ENCODE results near the gene PRSS16.
"Not testable (repeated sequence)": the region's sequence is repeated elsewhere in the genome, so short reads cannot be mapped to it uniquely, and the experiment has no call there.

PRSS16 gene

GRCh38 chr6:27247133-27247836, at the start of gene PRSS16:
PRSS16 (plus strand) TSS chr6:27247701; CDS start chr6:27247738, 37 bp downstream.
- no peak within 1 kb of the TSS for H3K27ac ChIP-seq (ENCODE audit: low read depth, low read length)
- no peak within 1 kb of the TSS for H3K4me3 ChIP-seq (ENCODE audit: low read depth in 1 of 5, low read length in 5 of 5)
- H3K36me3 ChIP-seq (ENCODE audit: control insufficient read depth in 5 of 5, insufficient read depth in 5 of 5, low read length in 5 of 5) = no peaks in the 10 kb centered on the region
- H3K4me1 ChIP-seq (ENCODE audit: control insufficient read depth in 5 of 5, insufficient read depth in 5 of 5, low read length in 5 of 5) = peaks cover 0 to 19% (median 15%) of the 10 kb centered on the region in 5 donors
- H3K9ac ChIP-seq (ENCODE audit: low read length in 5 of 5) = no peak within 1 kb of the TSS
- no peaks in the 10 kb centered on the region for H3K9me3 ChIP-seq (ENCODE audit: control insufficient read depth in 5 of 5, low read length in 5 of 5)
- H3K27me3 ChIP-seq (ENCODE audit: control insufficient read depth in 5 of 5, insufficient read depth in 4 of 5, low read length in 5 of 5) = peaks cover 6 to 55% (median 32%) of the 10 kb centered on the region in 5 donors

GRCh38 chr6:27205375-27206278, 41.9 kb upstream of the PRSS16 start:
- Histone ChIP-seq H3K4me3 (ENCODE audit: low read depth in 1 of 5, low read length in 5 of 5) (peak overlapping the region in 3 of 5 donors; percentile 4 to 48 (median 37)), H3K27me3 (ENCODE audit: control insufficient read depth in 5 of 5, insufficient read depth in 4 of 5, low read length in 5 of 5) (peaks cover 7 to 31% (median 19%) of the 10 kb centered on the region in 5 donors), H3K27ac (ENCODE audit: low read depth, low read length) (no peak overlapping the region), H3K4me1 (ENCODE audit: control insufficient read depth in 5 of 5, insufficient read depth in 5 of 5, low read length in 5 of 5) (peaks cover 0 to 5% (median 0%) of the 10 kb centered on the region in 5 donors), H3K36me3 (ENCODE audit: control insufficient read depth in 5 of 5, insufficient read depth in 5 of 5, low read length in 5 of 5) (no peaks in the 10 kb centered on the region), H3K9me3 (ENCODE audit: control insufficient read depth in 5 of 5, low read length in 5 of 5) (no peaks in the 10 kb centered on the region), H3K9ac (ENCODE audit: low read length in 5 of 5) (no peak overlapping the region)

- Histone ChIP-seq H3K4me3 (ENCODE audit: low read depth in 1 of 5, low read length in 5 of 5) (no peak overlapping the region), H3K9ac (ENCODE audit: low read length in 5 of 5) (no peak overlapping the region), H3K4me1 (ENCODE audit: control insufficient read depth in 5 of 5, insufficient read depth in 5 of 5, low read length in 5 of 5) (peaks cover 0 to 5% (median 0%) of the 10 kb centered on the region in 5 donors), H3K36me3 (ENCODE audit: control insufficient read depth in 5 of 5, insufficient read depth in 5 of 5, low read length in 5 of 5) (no peaks in the 10 kb centered on the region), H3K27ac (ENCODE audit: low read depth, low read length) (no peak overlapping the region), H3K27me3 (ENCODE audit: control insufficient read depth in 5 of 5, insufficient read depth in 4 of 5, low read length in 5 of 5) (peaks cover 7 to 31% (median 19%) of the 10 kb centered on the region in 5 donors), H3K9me3 (ENCODE audit: control insufficient read depth in 5 of 5, low read length in 5 of 5) (no peaks in the 10 kb centered on the region)
Observed at GRCh38 chr6:27206806-27207205, 40.7 kb upstream of the PRSS16 start.

GRCh38 chr6:27208042-27208441, 39.5 kb upstream of the PRSS16 start:
- Histone ChIP-seq H3K4me1 (ENCODE audit: control insufficient read depth in 5 of 5, insufficient read depth in 5 of 5, low read length in 5 of 5) (peaks cover 0 to 5% (median 0%) of the 10 kb centered on the region in 5 donors), H3K27ac (ENCODE audit: low read depth, low read length) (no peak overlapping the region), H3K27me3 (ENCODE audit: control insufficient read depth in 5 of 5, insufficient read depth in 4 of 5, low read length in 5 of 5) (peaks cover 7 to 31% (median 19%) of the 10 kb centered on the region in 5 donors), H3K9me3 (ENCODE audit: control insufficient read depth in 5 of 5, low read length in 5 of 5) (no peaks in the 10 kb centered on the region), H3K9ac (ENCODE audit: low read length in 5 of 5) (no peak overlapping the region), H3K36me3 (ENCODE audit: control insufficient read depth in 5 of 5, insufficient read depth in 5 of 5, low read length in 5 of 5) (no peaks in the 10 kb centered on the region), H3K4me3 (ENCODE audit: low read depth in 1 of 5, low read length in 5 of 5) (no peak overlapping the region)

- peaks cover 7 to 31% (median 19%) of the 10 kb centered on the region in 5 donors for H3K27me3 ChIP-seq (ENCODE audit: control insufficient read depth in 5 of 5, insufficient read depth in 4 of 5, low read length in 5 of 5)
- H3K27ac ChIP-seq (ENCODE audit: low read depth, low read length) = no peak overlapping the region
- H3K36me3 ChIP-seq (ENCODE audit: control insufficient read depth in 5 of 5, insufficient read depth in 5 of 5, low read length in 5 of 5) = no peaks in the 10 kb centered on the region
- no peak overlapping the region for H3K4me3 ChIP-seq (ENCODE audit: low read depth in 1 of 5, low read length in 5 of 5)
- H3K4me1 ChIP-seq (ENCODE audit: control insufficient read depth in 5 of 5, insufficient read depth in 5 of 5, low read length in 5 of 5) = peaks cover 0 to 5% (median 0%) of the 10 kb centered on the region in 5 donors
- H3K9ac ChIP-seq (ENCODE audit: low read length in 5 of 5) = no peak overlapping the region
- no peaks in the 10 kb centered on the region for H3K9me3 ChIP-seq (ENCODE audit: control insufficient read depth in 5 of 5, low read length in 5 of 5)
Observed at GRCh38 chr6:27209196-27209595, 38.3 kb upstream of the PRSS16 start.

GRCh38 chr6:27209659-27210269, 37.7 kb upstream of the PRSS16 start:
- Histone ChIP-seq H3K27ac (ENCODE audit: low read depth, low read length) (no peak overlapping the region), H3K4me3 (ENCODE audit: low read depth in 1 of 5, low read length in 5 of 5) (no peak overlapping the region), H3K4me1 (ENCODE audit: control insufficient read depth in 5 of 5, insufficient read depth in 5 of 5, low read length in 5 of 5) (peaks cover 0 to 7% (median 0%) of the 10 kb centered on the region in 5 donors), H3K36me3 (ENCODE audit: control insufficient read depth in 5 of 5, insufficient read depth in 5 of 5, low read length in 5 of 5) (no peaks in the 10 kb centered on the region), H3K9me3 (ENCODE audit: control insufficient read depth in 5 of 5, low read length in 5 of 5) (no peaks in the 10 kb centered on the region), H3K9ac (ENCODE audit: low read length in 5 of 5) (no peak overlapping the region), H3K27me3 (ENCODE audit: control insufficient read depth in 5 of 5, insufficient read depth in 4 of 5, low read length in 5 of 5) (peaks cover 7 to 31% (median 19%) of the 10 kb centered on the region in 5 donors)

GRCh38 chr6:27213091-27213517, 34.4 kb upstream of the PRSS16 start:
- H3K36me3 ChIP-seq (ENCODE audit: control insufficient read depth in 5 of 5, insufficient read depth in 5 of 5, low read length in 5 of 5); H3K9ac ChIP-seq (ENCODE audit: low read length in 5 of 5); H3K27ac ChIP-seq (ENCODE audit: low read depth, low read length); H3K4me3 ChIP-seq (ENCODE audit: low read depth in 1 of 5, low read length in 5 of 5); H3K4me1 ChIP-seq (ENCODE audit: control insufficient read depth in 5 of 5, insufficient read depth in 5 of 5, low read length in 5 of 5); H3K9me3 ChIP-seq (ENCODE audit: control insufficient read depth in 5 of 5, low read length in 5 of 5): not testable (repeated sequence)
- peaks cover 0 to 12% (median 7%) of the 10 kb centered on the region in 5 donors for H3K27me3 ChIP-seq (ENCODE audit: control insufficient read depth in 5 of 5, insufficient read depth in 4 of 5, low read length in 5 of 5)

DNA sequence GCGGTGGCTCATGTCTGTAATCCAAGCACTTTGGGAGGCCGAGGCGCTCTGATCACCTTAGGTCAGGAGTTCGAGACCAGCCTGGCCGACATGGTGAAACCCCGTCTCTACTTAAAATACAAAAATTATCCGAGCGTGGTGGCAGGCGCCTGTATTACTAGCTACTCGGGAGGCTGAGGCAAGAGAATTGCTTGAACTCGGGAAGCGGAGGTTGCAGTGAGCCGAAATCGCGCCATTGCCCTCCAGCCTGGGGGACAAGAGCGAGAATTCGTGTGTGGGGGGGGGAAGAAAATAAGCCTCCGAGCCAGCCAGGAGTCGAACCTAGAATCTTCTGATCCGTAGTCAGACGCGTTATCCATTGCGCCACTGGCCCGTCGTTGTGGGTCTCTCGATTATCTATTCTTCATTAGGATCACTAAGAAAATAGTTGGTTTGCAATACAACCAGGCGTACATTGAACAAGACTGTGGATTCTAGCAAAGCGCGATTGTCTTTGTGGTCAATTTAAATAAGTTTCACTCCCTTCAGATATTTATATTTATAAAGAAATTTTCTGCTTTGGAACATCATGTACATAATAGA, 33.9 kb upstream of the PRSS16 start:
- no peak overlapping the region for H3K9ac ChIP-seq (ENCODE audit: low read length in 5 of 5)
- peaks cover 0 to 12% (median 6%) of the 10 kb centered on the region in 5 donors for H3K27me3 ChIP-seq (ENCODE audit: control insufficient read depth in 5 of 5, insufficient read depth in 4 of 5, low read length in 5 of 5)
- H3K36me3 ChIP-seq (ENCODE audit: control insufficient read depth in 5 of 5, insufficient read depth in 5 of 5, low read length in 5 of 5) = no peaks in the 10 kb centered on the region
- no peak overlapping the region for H3K4me3 ChIP-seq (ENCODE audit: low read depth in 1 of 5, low read length in 5 of 5)
- H3K9me3 ChIP-seq (ENCODE audit: control insufficient read depth in 5 of 5, low read length in 5 of 5) = peaks cover 0 to 9% (median 3%) of the 10 kb centered on the region in 5 donors
- peaks cover 0 to 4% (median 0%) of the 10 kb centered on the region in 5 donors for H3K4me1 ChIP-seq (ENCODE audit: control insufficient read depth in 5 of 5, insufficient read depth in 5 of 5, low read length in 5 of 5)
- no peak overlapping the region for H3K27ac ChIP-seq (ENCODE audit: low read depth, low read length)

- Histone ChIP-seq H3K27me3 (ENCODE audit: control insufficient read depth in 5 of 5, insufficient read depth in 4 of 5, low read length in 5 of 5) (peaks cover 0 to 12% (median 2%) of the 10 kb centered on the region in 5 donors), H3K4me3 (ENCODE audit: low read depth in 1 of 5, low read length in 5 of 5) (no peak overlapping the region), H3K9ac (ENCODE audit: low read length in 5 of 5) (no peak overlapping the region), H3K9me3 (ENCODE audit: control insufficient read depth in 5 of 5, low read length in 5 of 5) (peaks cover 0 to 9% (median 3%) of the 10 kb centered on the region in 5 donors), H3K4me1 (ENCODE audit: control insufficient read depth in 5 of 5, insufficient read depth in 5 of 5, low read length in 5 of 5) (peaks cover 0 to 4% (median 0%) of the 10 kb centered on the region in 5 donors), H3K27ac (ENCODE audit: low read depth, low read length) (no peak overlapping the region), H3K36me3 (ENCODE audit: control insufficient read depth in 5 of 5, insufficient read depth in 5 of 5, low read length in 5 of 5) (no peaks in the 10 kb centered on the region)
Observed at GRCh38 chr6:27214126-27214601, 33.3 kb upstream of the PRSS16 start.

Data from subcutaneous abdominal adipose tissue (tissue), 5 donors.